Germinal center (tissue), 1 donor: ENCODE measurements around the gene CACNB4.
"Not testable (repeated sequence)": the region's sequence is repeated elsewhere in the genome, so short reads cannot be mapped to it uniquely, and the experiment has no call there.

Experiments used
- DNase-seq: peaks from one replicate; pipeline ENCODE4 v3.0.0; 2012; ENCODE audit warnings: mixed read lengths, low spot score

CACNB4 gene

DNA sequence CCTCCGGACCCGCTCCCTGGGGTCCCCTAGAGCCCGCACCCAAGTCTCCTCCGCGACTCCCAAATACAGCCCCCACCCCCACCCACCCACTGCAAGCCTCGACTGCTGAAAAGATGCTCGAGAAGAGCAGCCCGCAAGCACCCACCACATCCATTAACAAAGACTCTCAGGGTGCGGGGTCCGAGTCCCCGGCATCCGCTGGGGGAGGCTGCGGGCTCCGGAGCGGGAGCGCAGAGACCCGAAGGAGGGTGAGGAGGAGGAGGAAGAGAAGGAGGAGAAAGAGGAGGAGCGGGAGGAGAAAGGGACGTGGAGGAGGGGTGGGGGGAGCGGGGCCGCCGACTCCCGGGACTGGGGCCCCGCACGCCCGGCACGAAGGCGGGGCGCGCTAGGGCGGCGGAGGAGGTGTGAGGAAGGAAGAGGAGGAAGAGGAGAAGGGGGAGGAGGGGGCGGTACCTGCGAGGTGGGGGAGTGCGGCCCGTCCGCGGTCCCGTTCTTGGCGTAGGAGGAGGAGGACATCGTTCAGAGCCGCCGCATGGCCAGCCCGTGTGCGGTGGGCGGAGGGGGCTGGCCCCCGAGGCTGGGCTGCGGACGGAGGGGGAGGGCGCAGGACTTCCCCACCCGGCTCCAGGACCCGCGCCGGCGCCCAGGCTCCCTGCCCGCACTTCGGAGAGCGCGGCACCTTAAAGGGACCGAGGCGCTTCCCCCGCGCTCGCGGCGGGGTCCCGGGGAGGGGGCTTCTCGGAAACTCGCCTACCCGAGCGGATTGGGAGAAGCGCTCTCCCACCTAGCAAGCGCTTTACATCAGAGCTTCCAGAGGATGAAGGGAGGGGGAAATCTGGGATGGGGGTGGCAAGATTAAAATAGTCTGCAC is at the start of gene CACNB4:
CACNB4 (minus strand) TSS at position 549 of the 871 bp plus-strand sequence.
- DNase-seq = peak; percentile 40

DNA sequence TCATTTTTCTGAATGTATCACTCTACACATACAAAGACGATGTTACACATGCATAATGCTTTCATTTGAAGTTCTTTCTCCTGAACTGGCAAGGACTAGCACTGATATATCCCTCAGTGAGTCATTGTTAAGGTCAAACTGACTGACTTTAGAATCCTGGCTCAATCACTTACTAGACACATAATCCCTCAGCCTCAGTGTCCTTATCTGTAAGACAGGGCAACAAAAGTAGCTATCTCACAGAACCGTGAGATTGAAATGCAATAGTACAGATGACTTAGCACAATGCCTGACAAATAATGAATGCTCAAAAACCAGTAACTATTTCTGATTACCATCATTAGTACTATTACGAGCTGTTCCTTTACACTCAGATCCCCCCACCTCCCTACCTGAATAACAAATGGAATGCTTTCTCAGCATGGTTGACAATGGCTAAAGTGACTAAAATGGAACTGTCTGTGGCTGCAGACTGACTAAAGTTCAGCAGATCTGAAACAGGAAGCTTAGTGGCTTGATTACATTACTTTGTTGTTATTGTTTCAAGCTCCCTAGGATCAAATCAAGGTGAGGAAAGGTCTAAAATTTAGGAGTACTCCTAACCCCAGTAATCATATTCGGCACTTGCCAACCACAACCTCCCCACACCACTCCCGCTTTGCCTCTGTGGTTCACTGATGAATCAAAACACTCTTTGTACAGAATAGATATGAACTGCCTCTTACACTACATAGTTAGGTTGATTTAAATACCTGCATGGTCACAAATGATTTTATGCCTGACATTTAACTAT is 35.8 kb upstream of the CACNB4 start:
- DNase-seq = no peak

DNA sequence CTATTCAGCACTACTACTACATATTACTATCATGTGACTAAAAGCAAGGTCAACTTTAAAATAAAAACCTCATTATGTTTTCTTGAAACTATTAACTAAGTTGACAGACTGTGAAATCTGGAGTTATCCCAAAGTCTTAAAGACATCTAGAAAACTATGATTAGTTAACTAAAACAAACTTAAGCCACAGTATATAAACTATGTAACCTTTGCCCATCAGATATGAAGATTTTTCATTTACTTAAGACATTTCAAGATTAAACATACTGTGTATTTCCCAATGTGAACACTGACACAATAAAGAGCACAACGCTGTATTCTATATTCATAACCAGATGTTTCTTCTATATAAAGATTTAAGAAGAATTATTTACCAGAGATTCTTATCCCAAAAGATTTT is 33.5 kb upstream of the CACNB4 start:
- no peak for DNase-seq

DNA sequence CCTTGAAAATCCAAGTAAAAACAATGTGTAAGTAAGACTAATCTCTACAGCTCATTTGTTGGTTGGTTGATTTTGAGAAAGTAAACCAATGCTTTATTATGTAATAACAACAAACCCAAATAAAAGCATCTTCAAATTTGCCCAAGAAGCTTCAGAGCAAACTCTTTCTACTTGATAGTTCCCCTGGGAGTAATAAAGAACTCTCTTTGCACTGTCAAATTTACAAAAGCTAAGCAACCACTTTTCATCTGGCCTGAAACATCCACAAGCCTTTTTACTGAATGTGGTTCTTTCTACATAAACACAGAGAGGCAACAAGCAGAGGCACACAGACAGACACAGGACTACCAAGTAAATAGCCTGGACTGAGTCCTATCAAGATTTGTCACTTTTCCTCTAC is 28.8 kb upstream of the CACNB4 start:
- DNase-seq = no peak

DNA sequence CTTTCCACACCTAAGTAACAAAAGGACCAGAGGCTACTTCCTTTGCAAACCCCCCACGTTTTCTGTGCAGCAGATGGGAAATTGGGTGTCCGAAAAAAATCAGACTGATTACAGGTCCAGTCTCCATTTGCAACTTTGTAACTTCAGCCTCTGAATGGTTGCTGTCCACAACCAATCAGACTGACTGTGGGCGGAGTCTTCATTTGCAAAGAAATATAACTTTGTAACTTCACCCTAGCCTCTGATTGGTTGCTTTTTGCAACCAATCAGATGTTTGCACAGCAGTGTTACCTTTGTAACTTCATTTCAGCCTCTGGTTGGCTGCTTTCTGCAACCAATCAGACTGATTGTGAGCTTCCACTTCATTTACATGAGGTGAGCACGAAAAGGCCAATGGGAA is 27.8 kb upstream of the CACNB4 start:
- no peak for DNase-seq

DNA sequence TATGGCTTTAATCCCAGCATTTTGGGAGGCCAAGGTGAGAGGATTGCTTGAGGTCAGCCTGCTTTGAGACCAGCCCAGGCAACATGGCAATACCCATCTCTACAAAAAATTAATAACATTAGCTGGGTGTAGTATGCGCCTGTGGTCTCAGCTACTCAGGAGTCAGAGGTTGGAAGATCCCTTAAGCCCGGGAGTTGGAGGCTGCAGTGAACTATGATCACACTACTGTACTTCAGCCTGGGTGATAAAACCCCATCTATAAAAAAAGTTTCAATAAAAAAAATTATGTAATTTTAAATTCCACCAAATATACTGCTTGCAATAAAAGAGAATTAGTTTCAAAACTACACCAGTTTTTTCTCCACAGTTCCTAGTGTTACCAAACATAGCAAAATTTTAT is 23.3 kb upstream of the CACNB4 start:
- no peak for DNase-seq

DNA sequence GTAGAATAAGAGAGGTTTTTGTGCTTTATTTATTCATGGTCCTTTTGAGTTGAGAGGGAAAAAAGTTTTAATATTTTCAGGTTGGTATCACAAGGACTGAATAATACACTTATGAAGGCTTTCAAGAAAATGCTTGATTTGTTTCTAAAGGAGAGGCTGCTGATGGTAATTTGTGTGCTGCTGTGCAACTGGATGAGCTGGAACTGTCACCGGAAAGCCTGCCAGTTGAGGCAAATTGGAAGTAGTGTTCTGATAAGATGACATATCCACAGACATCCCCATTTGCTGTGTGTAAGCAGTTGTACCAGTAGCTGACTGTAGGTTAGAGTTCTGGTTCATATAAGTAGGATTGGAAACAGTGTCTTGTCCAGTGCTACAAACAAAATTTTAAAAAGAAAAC is 21.6 kb upstream of the CACNB4 start:
- no peak for DNase-seq

DNA sequence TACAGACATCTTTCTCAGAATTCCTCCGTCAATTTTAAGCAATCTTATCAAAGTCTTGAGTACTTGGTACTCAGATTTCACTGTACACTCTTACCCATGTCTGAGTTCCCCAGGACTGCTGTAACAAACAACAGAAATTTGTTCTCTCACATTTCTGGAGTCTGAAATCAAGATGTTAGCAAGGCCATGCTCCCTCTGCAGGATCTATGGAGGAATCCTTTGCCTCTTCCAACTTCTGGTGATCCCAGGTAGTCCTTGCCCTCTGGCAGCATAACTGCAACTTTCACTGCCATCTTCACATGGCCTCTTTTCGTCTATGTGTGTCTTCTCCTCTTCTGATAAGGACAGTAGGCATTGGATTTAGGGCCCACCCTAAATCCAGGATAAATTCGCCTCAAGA is 17.1 kb upstream of the CACNB4 start:
- no peak for DNase-seq

DNA sequence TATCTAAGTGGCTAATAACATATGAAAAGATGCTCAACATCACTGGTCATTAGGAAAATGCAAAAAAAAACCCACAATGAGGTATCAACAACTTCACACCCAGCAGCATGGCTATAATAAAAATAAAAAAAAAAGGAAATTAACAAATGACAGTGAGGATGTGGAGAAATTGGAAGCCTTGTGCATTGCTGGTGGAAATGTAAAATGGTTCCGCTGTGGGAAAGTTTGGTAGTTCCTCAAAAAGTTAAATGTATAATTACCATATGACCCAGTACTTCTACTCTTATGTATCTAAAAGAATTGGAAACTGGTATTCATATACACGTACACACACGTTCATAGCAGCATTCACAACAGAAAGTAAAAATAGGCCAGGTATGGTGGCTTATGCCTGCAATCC is 15.5 kb upstream of the CACNB4 start:
- no peak for DNase-seq

DNA sequence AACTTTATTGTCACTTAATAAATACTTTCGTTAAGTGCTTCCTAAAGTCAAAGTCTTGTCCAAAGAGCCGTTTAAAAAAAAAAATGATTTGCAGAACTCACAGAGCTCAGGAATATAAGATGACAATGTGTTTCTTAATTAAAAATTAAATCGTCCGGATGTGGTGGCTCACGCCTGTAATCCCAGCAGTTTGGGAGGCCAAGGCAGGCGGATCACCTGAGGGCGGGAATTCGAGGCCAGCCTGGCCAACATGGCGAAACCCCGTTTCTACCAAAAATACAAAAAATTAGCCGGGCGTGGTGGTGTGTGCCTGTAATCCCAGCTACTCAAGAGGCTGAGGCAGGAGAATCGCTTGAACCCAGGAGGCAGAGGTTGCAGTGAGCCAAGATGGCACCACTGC is 8.3 kb upstream of the CACNB4 start:
- DNase-seq = not testable (repeated sequence)

DNA sequence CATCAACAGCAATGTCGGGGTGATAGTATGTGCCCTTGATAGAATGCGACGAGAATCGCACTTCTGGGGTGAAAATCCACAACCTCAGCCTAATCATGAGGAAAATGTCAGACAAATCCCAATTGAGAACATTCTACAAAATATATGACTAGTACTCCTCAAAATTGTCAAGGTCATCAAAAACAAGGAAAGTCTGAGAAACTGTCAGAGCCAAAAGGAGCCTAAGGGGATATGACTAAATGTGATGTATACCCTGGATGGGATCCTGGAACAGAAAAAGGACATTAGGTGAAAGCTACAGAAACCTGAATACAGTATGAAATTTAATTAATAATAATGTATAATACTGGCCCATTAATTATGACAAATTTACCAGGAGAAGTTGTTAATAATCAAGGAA is 7.6 kb upstream of the CACNB4 start:
- no peak for DNase-seq

DNA sequence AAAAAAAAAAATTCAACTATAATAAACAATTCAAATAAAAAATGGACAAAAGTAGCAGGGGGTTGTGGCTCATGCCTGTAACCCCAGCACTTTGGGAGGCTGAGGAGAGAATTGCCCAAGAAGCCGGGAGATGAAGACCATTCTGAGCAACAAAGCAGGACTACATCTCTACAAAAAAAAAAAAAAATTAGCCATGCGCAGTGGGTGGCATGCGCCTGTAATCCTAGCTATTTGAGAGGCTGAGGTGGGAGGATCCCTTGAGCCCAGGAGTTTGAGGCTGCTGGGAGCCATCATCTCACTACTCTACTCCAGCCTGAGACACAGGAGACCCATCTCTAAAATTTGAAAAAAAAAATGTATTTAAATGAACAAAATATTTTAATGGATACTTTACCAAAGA is 4.4 kb upstream of the CACNB4 start:
- DNase-seq = no peak

DNA sequence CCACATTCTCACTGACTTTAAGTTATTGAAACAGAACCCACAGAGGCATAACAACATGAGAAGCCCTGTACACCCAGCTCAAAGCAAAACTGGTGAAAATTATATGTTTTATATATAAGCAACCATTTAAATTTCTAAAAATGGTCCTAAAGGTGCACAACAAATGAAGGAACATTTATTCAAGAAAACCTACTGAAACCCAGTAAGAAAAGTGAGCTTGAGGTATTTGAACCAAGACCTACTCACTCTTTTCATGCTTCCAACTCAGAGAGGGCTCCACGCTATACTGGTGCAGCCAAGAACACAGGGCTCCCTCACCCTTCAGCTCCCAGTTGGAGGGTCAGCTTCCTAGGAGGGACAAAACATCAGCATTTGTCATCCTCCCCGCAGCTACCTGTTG is 2.1 kb upstream of the CACNB4 start:
- DNase-seq = no peak

DNA sequence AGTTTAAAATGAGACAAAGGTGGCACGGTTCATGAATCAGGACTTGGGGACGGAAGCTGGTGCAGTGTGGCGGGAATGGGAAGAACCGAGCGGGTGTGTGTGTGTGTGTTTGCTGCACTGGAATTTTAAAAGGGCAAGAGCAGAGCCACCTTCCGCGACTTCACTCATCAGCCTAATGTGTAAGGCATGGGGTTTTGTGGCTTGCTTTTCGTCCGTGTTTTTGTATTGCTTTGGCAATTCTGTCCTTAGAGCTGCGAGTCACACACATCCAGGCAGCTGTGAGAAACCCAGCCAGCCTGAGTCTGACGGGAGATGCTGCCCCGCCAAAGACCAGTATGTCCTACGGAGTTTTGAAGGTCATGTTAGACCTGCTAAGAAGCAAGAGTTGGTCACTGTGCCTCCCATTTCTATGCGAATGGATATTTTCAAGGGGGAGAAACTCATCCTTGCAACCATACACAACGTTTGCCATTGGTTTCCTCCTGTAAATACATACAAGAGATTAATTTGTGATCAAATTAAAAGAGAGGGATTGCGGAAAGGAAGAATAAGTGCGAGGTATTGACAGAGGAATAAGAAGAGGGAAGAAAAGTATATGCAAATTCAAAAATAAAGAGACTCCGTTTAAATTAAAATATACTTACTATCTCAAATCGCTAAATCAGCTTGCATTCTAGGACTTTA is 665 bp upstream of the CACNB4 start:
- peak; percentile 9 for DNase-seq

DNA sequence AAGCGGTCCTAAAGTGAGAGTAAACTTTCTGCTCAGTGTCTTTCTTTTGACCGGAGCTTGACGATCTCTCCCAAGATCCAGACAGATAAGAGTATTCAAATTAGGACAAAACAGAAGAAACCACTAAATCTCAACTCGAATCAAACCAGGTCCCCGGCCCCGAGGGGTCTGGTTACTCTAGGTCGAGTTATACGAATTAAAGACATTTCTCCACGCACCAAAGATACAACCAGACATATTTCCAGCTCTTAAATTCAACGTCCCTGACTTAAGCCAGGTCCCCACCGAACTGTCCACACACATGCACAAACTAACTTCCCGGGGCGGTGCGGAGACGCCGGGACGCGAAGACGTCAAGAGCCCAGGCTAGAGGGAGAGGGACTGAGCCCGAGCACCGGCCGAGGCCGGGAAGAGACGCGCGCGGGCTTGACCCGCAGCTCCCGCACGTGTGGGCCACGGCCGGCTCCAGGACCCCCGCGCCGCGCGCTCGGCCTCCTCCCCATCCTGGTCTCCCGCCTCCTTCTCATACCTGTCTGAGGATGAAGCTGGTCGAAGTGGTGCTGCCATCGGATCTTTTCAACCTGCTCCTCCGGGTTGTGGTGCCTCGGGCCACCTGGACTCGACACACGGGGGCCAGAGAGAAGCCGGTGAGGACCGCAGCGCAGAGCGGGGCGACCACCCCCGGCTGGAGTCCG is 896 bp downstream of the CACNB4 start:
- DNase-seq = peak; percentile 23

DNA sequence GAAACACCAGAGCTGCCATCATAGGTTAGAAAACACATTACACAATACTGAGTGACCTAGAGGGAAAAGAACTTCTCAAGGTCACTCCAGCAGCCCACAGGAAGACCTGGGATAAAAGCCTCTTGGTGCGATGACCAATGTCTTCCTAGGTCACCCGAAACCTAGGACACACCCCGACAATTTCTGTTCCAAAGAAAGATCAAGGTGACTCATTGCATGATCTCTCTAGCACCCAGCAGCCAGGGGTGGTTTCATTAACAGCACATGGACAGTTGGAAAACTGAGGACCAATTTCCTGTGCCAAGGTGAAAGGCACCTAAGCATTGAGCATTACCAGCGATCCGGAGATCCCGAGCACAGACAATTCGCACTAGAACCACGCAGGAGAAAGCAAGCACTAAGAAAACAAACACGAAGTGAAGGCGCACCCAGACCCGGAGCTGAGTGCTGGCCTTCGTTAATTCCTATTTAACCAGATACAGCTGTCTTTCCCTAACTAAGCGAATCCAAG is 1.5 kb downstream of the CACNB4 start:
- no peak for DNase-seq

DNA sequence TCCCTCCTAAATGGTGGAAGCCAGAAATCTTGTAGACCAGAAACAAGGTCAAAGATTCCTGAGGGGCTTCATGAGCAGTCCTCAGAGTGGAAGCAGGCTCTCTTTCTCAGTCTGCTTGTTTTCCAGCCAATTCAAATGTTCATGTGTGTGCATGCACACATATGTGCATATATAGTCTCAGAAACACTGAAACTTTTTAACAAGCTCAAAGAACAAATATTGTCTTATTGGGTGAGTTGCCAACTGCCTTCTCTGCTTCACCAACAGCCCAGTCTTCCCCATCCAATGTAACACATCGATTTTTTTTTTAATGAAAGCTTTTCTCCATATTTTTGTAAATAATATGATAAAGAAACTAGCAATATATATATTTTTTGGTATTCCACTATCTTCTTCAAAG is 3.7 kb downstream of the CACNB4 start:
- DNase-seq = no peak

DNA sequence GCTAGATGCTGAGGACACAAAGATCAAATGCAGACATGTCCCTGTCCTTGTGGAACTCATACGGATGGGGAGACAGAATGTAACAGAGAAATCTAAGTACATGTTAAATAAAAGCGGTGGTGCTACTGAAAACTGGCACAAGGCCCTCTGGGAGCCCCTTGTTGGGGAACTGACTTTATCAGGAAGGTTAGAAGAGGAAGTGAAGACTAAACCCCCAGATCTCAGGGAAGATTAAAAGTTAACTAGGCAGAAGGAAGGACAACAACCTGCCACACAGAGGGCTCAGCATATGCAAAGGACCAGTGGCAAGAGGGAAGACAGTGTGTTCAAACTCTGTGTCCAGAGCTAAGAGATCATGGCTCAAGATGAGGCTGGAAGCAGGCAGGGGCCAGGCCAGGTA is 4.8 kb downstream of the CACNB4 start:
- DNase-seq = no peak

DNA sequence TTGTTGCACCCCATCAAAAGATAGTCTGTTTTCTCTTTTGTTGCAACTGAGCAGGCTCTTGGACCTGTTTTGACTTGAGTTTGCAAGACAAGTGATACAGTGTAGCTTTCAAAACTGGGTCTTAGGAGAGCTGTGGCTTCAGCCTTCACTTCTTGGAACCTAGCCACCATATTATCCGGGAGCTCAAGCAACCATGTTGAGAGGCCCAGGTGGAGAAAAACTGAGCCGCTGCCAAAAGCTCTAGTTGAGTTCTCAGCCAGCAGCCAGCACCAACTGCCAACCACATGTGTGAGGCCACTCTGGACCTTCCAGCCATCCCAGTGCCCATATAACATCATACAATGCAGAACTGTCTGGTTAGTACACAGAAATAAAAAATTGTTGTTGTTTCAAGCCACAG is 5.4 kb downstream of the CACNB4 start:
- DNase-seq = no peak

DNA sequence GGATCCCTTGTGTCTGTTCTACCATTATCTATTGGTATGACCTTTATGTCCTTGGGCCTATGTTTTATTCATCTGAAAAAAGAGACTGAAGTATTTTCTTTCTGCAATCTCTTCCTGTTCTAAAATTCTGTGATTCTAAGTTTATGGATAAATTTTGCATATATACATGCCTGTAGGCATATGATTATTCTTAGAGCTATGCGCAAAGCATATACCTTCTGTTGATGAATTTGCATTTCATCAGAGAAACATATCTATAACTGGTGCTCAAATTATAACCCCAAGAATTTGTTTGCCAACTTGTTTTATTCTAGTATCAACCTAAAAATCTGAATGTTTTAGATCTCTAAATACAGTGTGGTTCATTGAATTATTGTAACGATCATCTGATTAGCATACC is 6.7 kb downstream of the CACNB4 start:
- no peak for DNase-seq

DNA sequence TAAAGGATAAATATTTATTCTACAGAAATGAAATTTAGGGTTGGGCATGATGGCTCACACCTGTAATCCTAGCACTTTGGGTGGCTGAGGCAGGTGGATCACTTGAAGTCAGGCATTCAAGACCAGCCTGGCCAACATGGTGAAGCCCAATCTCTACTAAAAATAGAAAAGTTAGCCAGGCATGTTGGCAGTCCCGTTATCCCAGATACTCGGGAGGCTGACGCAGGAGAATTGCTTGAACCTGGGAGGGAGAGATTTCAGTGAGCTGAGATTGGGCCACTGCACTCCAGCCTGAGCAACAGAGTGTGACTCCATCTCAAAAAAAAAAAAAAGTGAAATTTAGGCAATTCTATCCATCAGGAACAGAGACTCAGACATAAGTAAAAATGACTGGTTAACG is 8.1 kb downstream of the CACNB4 start:
- not testable (repeated sequence) for DNase-seq

DNA sequence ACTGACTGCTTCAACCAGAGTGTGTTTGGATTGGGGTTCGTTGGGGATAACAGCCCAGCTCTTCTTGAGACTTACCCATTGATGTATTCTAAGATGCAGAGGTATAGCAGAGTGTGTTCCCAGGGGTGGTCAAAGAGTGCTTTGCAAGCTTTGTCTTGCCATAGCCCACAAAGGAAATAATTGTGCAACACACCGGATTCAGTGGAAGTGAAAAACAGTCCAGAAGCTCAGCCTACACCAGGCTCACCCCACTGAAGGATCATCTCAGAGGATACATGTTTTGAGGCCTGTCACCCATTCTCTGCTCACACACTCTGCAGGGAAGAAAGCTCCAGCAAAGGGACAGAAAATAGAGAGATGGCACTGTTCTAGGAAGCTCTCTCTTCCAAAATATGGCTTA is 9.6 kb downstream of the CACNB4 start:
- DNase-seq = no peak
